DOHH2 (cell line): ENCODE data around the gene SLC39A5.
A peak's percentile ranks its signal among the peaks of the same experiment; 100 is the strongest.

Source experiments
- H3F3A ChIP-seq: fragments of 200-600 bp; sonication (generic), shearing (Covaris generic); 2 replicates; pipeline ENCODE4 v1.6.0; 2016; ENCODE audit warnings: antibody characterized with exemption, mild to moderate bottlenecking; ENCODE audit not compliant: control insufficient read depth, insufficient read depth
- H3K27ac ChIP-seq: fragments of 200-600 bp; sonication (generic); 2 replicates; pipeline ENCODE4 v1.5.1; 2014; ENCODE audit warnings: low read depth, mild to moderate bottlenecking, low read length, moderate library complexity
- H3K27me3 ChIP-seq: fragments of 200-600 bp; sonication (generic); 2 replicates; pipeline ENCODE4 v1.6.1; 2014; ENCODE audit warnings: mild to moderate bottlenecking, low read length, mixed read lengths; ENCODE audit not compliant: control insufficient read depth
- H3K36me3 ChIP-seq: fragments of 200-600 bp; sonication (generic); 2 replicates; pipeline ENCODE4 v1.6.1; 2014; ENCODE audit warnings: mild to moderate bottlenecking, low read length, moderate library complexity, mixed read lengths; ENCODE audit not compliant: control insufficient read depth
- H3K4me1 ChIP-seq: fragments of 200-600 bp; sonication (generic); 2 replicates; pipeline ENCODE4 v1.6.1; 2014; ENCODE audit warnings: mild to moderate bottlenecking, low read length, mixed read lengths; ENCODE audit not compliant: control insufficient read depth
- H3K4me2 ChIP-seq: fragments of 200-600 bp; sonication (generic); 2 replicates; pipeline ENCODE4 v1.6.0; 2014; ENCODE audit warnings: mild to moderate bottlenecking, low read length, moderate library complexity
- H3K4me3 ChIP-seq: fragments of 200-600 bp; sonication (generic); 2 replicates; pipeline ENCODE4 v1.5.1; 2014; ENCODE audit warnings: mild to moderate bottlenecking, low read length, mixed read lengths
- H3K79me2 ChIP-seq: fragments of 200-600 bp; sonication (generic); 2 replicates; pipeline ENCODE4 v1.6.1; 2014; ENCODE audit warnings: mild to moderate bottlenecking, low read length, mixed read lengths; ENCODE audit not compliant: control insufficient read depth
- H3K9me2 ChIP-seq: fragments of 200-600 bp; sonication (generic); replicated peaks from 2 replicates; pipeline ENCODE4 v1.6.1; 2014; ENCODE audit warnings: mild to moderate bottlenecking, low read length, mixed read lengths; ENCODE audit not compliant: control insufficient read depth
- H3K9me3 ChIP-seq: fragments of 200-600 bp; sonication (generic); 2 replicates; pipeline ENCODE4 v1.6.1; 2014; ENCODE audit warnings: antibody characterized with exemption, low read length, mixed read lengths; ENCODE audit not compliant: control insufficient read depth, insufficient read depth
- H4K20me1 ChIP-seq: fragments of 200-600 bp; sonication (generic); 2 replicates; pipeline ENCODE4 v1.6.0; 2014; ENCODE audit warnings: low read depth, mild to moderate bottlenecking, antibody characterized with exemption, low read length, moderate library complexity; ENCODE audit not compliant: control insufficient read depth, insufficient read depth
- CTCF ChIP-seq: fragments of 200-600 bp; sonication (generic); IDR thresholded peaks from one replicate; pipeline ENCODE4 v1.5.1; 2014; ENCODE audit warnings: antibody characterized with exemption, mild to moderate bottlenecking, low read depth, low read length; ENCODE audit not compliant: poor library complexity, severe bottlenecking
- EZH2phosphoT487 ChIP-seq: fragments of 200-600 bp; sonication (generic); IDR thresholded peaks from 2 replicates; pipeline ENCODE4 v1.6.1; 2017; ENCODE audit warnings: borderline replicate concordance, mild to moderate bottlenecking, antibody characterized with exemption, low read length, moderate library complexity, mixed read lengths

SLC39A5 gene

GRCh38 chr12:56229916-56230431, at the start of gene SLC39A5:
Gene SLC39A5, plus strand, starts transcription at chr12:56230051. Its CDS starts 1,224 bp downstream, at chr12:56231275.
- Histone ChIP-seq H3K36me3 (peaks cover 11% of the 10 kb centered on the region), H4K20me1 (no peaks in the 10 kb centered on the region), H3K27ac (no peak within 1 kb of the TSS), H3F3A (no peaks in the 10 kb centered on the region), H3K27me3 (no peaks in the 10 kb centered on the region), H3K4me1 (peaks cover 9% of the 10 kb centered on the region), H3K9me2 (no peaks in the 10 kb centered on the region), H3K4me3 (no peak within 1 kb of the TSS), H3K9me3 (no peaks in the 10 kb centered on the region), H3K79me2 (peaks cover 5% of the 10 kb centered on the region), H3K4me2 (no peak within 1 kb of the TSS)
- no peak for TF ChIP-seq EZH2phosphoT487
- no peak for TF ChIP-seq CTCF

GRCh38 chr12:56186957-56187356, 42.9 kb upstream of the SLC39A5 start:
- Histone ChIP-seq H3K36me3 (peaks cover 64% of the 10 kb centered on the region), H3K27me3 (no peaks in the 10 kb centered on the region), H3K79me2 (peaks cover 43% of the 10 kb centered on the region), H3K9me3 (no peaks in the 10 kb centered on the region), H3K4me1 (peaks cover 26% of the 10 kb centered on the region), H3K27ac (no peak overlapping the region), H3F3A (peaks cover 5% of the 10 kb centered on the region), H3K4me2 (peak overlapping the region; percentile 98), H3K4me3 (peak overlapping the region; percentile 97), H3K9me2 (no peaks in the 10 kb centered on the region), H4K20me1 (peaks cover 8% of the 10 kb centered on the region; the same call in 1 of the 2 replicates)
- no peak for TF ChIP-seq CTCF
- no peak for TF ChIP-seq EZH2phosphoT487

- H3K4me2 ChIP-seq: peak overlapping the region; percentile 98
- TF ChIP-seq EZH2phosphoT487 (no peak), CTCF (no peak)
- H3K9me3 ChIP-seq: no peaks in the 10 kb centered on the region
- peaks cover 8% of the 10 kb centered on the region; the same call in 1 of the 2 replicates for H4K20me1 ChIP-seq
- H3K36me3 ChIP-seq: peaks cover 55% of the 10 kb centered on the region
- H3K27me3 ChIP-seq: no peaks in the 10 kb centered on the region
- peaks cover 43% of the 10 kb centered on the region for H3K79me2 ChIP-seq
- peak overlapping the region; percentile 97 for H3K4me3 ChIP-seq
- H3K9me2 ChIP-seq: no peaks in the 10 kb centered on the region
- peaks cover 11% of the 10 kb centered on the region for H3F3A ChIP-seq
- peaks cover 34% of the 10 kb centered on the region for H3K4me1 ChIP-seq
- H3K27ac ChIP-seq: peak overlapping the region; percentile 57
These were observed 41.6 kb upstream of the SLC39A5 start for GRCh38 chr12:56188131-56188777.
